GM10266 (cell line): ENCODE results near the gene HAL.

Experiments used
- DNase-seq: peaks from one replicate; pipeline ENCODE4 v3.0.0; 2012; ENCODE audit errors: extremely low spot score
- TF ChIP-seq, protein P1 (sequence below): IDR thresholded peaks from 2 replicates; pipeline ENCODE4 v1.5.1; 2012; ENCODE audit warnings: mild to moderate bottlenecking, low read depth; ENCODE audit not compliant: control insufficient read depth, insufficient read depth; ENCODE audit errors: missing control alignments

Gene HAL, protein sequence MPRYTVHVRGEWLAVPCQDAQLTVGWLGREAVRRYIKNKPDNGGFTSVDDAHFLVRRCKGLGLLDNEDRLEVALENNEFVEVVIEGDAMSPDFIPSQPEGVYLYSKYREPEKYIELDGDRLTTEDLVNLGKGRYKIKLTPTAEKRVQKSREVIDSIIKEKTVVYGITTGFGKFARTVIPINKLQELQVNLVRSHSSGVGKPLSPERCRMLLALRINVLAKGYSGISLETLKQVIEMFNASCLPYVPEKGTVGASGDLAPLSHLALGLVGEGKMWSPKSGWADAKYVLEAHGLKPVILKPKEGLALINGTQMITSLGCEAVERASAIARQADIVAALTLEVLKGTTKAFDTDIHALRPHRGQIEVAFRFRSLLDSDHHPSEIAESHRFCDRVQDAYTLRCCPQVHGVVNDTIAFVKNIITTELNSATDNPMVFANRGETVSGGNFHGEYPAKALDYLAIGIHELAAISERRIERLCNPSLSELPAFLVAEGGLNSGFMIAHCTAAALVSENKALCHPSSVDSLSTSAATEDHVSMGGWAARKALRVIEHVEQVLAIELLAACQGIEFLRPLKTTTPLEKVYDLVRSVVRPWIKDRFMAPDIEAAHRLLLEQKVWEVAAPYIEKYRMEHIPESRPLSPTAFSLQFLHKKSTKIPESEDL

DNA sequence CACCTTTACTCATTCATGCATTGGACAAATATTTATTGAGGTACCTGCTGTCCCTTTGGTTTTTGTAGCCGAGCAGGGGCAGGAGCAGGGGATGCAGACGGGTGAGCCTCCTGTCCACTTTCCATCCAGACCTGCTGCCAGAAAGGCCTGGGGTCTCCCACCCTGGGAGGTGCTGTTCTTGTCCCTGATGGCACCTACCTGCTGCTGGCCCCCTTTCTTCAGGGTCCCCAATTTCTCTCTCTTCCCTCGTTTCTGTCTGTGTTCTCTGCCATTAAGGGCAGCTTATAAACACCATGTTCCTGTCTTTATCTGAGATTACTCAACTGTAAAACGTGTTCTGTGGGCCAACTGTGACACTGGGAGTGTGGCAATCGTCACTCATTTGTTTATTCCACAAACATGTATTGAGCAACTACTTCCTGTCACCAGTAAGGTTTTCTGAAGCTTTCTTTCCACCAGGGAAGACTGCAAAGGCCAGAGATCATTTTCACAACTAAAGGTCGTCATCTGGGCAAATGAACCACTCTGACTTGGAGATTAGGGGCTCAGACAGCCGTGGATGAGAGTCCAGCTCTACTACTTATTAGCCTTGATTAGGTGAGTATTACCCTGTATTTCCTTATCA is at the start of gene HAL:
Gene HAL (minus strand): TSS at position 311 of the 625 bp plus-strand sequence. CDS start 434 bp downstream, outside the sequence.
- no peak for DNase-seq
- TF ChIP-seq, protein P1, sequence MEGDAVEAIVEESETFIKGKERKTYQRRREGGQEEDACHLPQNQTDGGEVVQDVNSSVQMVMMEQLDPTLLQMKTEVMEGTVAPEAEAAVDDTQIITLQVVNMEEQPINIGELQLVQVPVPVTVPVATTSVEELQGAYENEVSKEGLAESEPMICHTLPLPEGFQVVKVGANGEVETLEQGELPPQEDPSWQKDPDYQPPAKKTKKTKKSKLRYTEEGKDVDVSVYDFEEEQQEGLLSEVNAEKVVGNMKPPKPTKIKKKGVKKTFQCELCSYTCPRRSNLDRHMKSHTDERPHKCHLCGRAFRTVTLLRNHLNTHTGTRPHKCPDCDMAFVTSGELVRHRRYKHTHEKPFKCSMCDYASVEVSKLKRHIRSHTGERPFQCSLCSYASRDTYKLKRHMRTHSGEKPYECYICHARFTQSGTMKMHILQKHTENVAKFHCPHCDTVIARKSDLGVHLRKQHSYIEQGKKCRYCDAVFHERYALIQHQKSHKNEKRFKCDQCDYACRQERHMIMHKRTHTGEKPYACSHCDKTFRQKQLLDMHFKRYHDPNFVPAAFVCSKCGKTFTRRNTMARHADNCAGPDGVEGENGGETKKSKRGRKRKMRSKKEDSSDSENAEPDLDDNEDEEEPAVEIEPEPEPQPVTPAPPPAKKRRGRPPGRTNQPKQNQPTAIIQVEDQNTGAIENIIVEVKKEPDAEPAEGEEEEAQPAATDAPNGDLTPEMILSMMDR, result no peak

DNA sequence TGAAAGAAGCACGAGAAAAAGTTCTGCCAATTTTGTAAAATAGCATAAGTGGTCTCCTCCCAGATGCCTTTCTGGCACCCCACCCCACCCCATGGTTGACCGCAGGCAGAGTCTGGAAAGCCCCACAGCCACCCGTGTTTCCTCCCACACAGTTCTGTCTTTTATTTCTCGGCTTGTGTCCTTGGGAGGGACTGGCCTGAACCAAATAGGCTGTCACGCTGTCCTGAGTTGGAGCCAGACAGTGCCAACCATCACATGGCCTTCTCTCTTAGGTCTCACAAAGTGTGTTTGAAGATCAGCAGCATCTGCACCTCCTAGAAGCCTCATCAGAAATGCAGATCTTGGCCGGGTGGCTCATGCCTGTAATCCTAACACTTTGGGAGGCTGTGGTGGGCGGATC is 49.4 kb upstream of the HAL start:
- no peak for DNase-seq
- TF ChIP-seq, protein P1, result no peak

DNA sequence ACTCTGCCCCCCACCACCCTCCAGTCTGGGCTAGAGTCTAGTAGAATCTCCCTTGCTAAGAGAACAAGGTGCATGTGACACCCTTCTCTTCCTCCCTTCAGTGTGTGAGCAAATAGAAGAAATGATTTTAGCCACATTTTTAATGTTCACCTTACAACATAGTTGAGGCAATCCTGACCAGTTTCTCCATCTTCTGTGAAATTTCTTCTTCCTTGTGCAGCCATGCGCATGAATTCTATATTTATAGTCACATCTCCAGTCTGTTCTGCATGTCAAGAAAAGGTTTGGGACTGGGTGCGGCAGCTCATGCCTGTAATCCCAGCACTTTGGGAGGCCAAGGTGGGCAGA is 48.8 kb upstream of the HAL start:
- TF ChIP-seq, protein P1, result no peak
- DNase-seq, result no peak

DNA sequence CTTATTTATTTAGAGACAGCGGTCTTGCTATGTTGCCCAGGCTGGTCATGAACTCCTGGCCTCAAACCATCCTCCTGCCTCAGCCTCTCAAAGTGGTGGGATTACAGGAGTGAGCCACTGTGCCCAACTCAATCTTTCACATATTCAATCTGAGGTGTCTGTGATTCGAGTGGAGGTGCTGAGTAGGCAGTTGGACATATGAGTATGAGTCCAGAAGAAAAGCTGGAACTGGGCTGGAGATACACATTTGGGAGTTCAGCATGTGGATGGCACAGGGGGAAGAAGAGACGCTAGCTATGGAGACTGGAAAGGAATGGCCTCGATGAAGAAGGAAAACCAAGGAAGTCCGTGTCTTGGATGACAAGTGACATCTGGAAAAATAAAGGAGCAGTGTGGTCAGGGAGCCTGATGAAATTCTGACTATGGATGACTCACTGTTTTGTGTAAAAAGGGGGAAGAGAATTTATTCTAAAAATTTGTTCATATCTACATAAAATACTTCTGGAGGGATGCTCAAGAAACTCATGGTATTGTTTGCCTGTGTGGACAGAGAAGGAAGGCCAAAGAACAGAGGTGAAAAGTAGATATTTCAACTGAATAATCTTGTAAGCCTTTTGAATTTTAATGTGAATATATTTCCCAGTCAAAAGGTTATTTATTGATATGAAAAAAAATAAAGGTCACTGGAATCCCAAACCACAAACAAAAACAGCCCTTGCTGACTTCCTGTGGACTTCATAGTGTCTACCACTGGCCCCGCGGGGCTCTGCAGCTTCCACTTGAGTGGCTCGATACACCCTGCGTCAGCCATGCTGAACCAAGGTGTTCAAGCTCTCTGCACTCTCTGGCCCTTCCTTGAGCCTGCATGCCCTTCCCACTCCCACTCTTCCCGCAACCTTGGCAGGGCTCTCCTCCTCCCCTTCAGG is 48.1 kb upstream of the HAL start:
- DNase-seq, result no peak
- TF ChIP-seq, protein P1, result no peak

DNA sequence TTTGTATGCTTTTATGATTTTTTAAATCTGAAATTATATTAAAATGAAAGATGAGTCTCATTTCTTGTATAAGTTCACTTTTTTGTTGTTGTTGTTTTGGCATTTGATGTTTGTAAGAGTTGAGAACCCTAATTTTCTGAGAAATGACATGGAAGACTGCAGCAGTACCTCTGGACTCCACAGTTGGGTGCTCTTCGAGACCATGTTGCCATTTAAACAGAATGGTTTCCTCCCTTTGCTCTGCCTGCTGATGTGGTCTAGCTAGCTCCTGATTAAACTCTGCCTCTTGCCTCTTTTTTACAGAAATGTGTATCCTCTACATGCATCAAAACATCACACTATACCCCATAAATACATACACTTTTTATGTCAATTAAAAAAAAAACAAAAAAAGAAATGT is 45.0 kb upstream of the HAL start:
- DNase-seq, result no peak
- TF ChIP-seq, protein P1, result no peak

DNA sequence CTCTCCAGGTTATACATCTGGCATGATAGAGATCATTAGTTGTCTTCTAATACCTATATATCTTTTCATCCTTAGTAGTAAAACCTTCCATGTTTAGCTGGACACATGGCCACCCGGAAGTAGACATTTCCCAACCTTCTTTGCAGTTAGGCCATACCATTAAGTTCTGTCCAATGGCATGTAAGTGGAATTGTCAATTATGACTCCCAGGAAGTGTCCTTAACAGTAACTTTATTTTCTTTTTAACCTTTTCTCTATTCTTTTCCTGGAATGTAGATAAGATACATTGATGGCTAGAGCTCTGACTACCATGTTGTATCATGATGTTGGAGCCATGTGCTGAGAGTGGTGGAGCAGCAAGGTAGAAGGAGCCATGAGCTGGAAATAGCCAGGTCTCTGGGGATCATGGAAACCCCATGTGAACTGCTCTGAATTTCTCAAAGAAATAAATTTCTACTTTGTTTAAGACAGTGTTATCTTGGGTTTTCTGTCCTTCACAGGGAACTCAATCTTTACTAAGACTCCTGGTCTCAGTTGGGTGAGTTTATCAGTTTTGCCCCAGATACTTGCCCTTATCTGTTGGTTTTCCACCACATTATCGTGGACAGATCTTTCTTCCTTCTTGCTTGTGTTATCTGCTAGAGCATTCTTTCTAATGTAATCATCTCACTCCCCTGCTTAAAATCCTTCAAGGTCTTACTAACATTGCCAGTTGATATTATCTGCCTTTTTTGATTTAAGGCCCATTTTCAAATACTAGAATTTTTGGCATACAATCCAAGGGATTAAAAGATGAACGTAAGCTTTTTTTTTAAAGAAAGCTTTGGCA is 44.4 kb upstream of the HAL start:
- DNase-seq, result no peak
- TF ChIP-seq, protein P1, result no peak
